Liver (tissue), 9 donors: Measurements from ENCODE around the gene LIMS1. TPM values are rescaled to one million over a fixed set of nuclear protein-coding genes. Genes with fewer than 3 reads are reported as not detected.

Source experiments
- DNase-seq: peaks from one replicate; pipeline ENCODE4 v3.0.0-alpha.2; 2017; ENCODE audit warnings: low spot score
- H3K27ac ChIP-seq, 2 donors: one replicate each; pipeline ENCODE4 v1.7.0; 2013; ENCODE audit warnings: inconsistent platforms in 2 of 2, low read length in 2 of 2, control low read depth in 1 of 2, low read depth in 1 of 2, mild to moderate bottlenecking in 1 of 2
- H3K27me3 ChIP-seq, 4 donors: one replicate each; pipeline versions ENCODE4 v1.6.1 to v1.7.0; 2013; ENCODE audit warnings: low read length in 3 of 4, inconsistent platforms in 1 of 4, mild to moderate bottlenecking in 1 of 4, moderate library complexity in 1 of 4; ENCODE audit not compliant: control insufficient read depth in 4 of 4, insufficient read depth in 4 of 4
- H3K36me3 ChIP-seq, 4 donors: one replicate each; pipeline versions ENCODE4 v1.6.1 to v1.7.0; 2013; ENCODE audit warnings: low read length in 3 of 4, mild to moderate bottlenecking in 3 of 4, low read depth in 1 of 4, moderate library complexity in 1 of 4; ENCODE audit not compliant: control insufficient read depth in 4 of 4, insufficient read depth in 3 of 4
- H3K4me1 ChIP-seq, 4 donors: one replicate each; pipeline versions ENCODE4 v1.6.1 to v1.7.0; 2013; ENCODE audit warnings: low read length in 3 of 4, mild to moderate bottlenecking in 3 of 4, moderate library complexity in 1 of 4; ENCODE audit not compliant: control insufficient read depth in 4 of 4, insufficient read depth in 4 of 4
- H3K4me3 ChIP-seq, 3 donors: one replicate each; pipeline versions ENCODE4 v1.6.1 to v1.7.0; 2013; ENCODE audit warnings: low read length in 3 of 3, control low read depth in 1 of 3, low read depth in 1 of 3, mild to moderate bottlenecking in 1 of 3
- H3K9ac ChIP-seq, 2 donors: one replicate each; pipeline ENCODE4 v1.7.0; 2013; ENCODE audit warnings: low read length in 2 of 2, mild to moderate bottlenecking in 2 of 2, moderate library complexity in 2 of 2, control low read depth in 1 of 2, low read depth in 1 of 2
- H3K9me3 ChIP-seq, 4 donors: one replicate each; pipeline versions ENCODE4 v1.6.1 to v1.7.0; 2013; ENCODE audit warnings: low read length in 3 of 4; ENCODE audit not compliant: control insufficient read depth in 4 of 4
- ATF3 ChIP-seq: IDR thresholded peaks from 2 replicates; pipeline ENCODE4 v1.6.1; 2016; ENCODE audit warnings: antibody characterized with exemption
- EGR1 ChIP-seq, 2 donors: IDR thresholded peaks; 2 replicates each; pipeline ENCODE4 v1.6.1; 2016 to 2018; ENCODE audit warnings: antibody characterized with exemption in 2 of 2, low read depth in 2 of 2
- FOXA1 ChIP-seq: IDR thresholded peaks from 2 replicates; pipeline ENCODE4 v1.6.1; 2016; ENCODE audit warnings: antibody characterized with exemption
- FOXA2 ChIP-seq: IDR thresholded peaks from 2 replicates; pipeline ENCODE4 v1.6.1; 2016; ENCODE audit warnings: antibody characterized with exemption
- GABPA ChIP-seq, 2 donors: IDR thresholded peaks in 1 of 2; conservative IDR thresholded peaks in 1 of 2; 2 replicates each; pipeline ENCODE4 v1.6.1; 2016; ENCODE audit warnings: antibody characterized with exemption in 2 of 2, mild to moderate bottlenecking in 1 of 2, moderate library complexity in 1 of 2
- HNF4A ChIP-seq, 2 donors: conservative IDR thresholded peaks; 2 replicates each; pipeline ENCODE4 v1.6.1; 2016; ENCODE audit warnings: antibody characterized with exemption in 2 of 2, mild to moderate bottlenecking in 2 of 2
- HNF4G ChIP-seq: IDR thresholded peaks from 2 replicates; pipeline ENCODE4 v1.6.1; 2016; ENCODE audit warnings: antibody characterized with exemption
- JUND ChIP-seq, 2 donors: IDR thresholded peaks; 2 replicates each; pipeline ENCODE4 v1.6.1; 2016; ENCODE audit warnings: antibody characterized with exemption in 2 of 2
- MAX ChIP-seq: IDR thresholded peaks from 2 replicates; pipeline ENCODE4 v1.6.1; 2016; ENCODE audit warnings: antibody characterized with exemption
- NR2F2 ChIP-seq: IDR thresholded peaks from 2 replicates; pipeline ENCODE4 v1.6.1; 2016; ENCODE audit warnings: antibody characterized with exemption
- RAD21 ChIP-seq, 2 donors: IDR thresholded peaks; 2 replicates each; pipeline ENCODE4 v1.6.1; 2016; ENCODE audit warnings: antibody characterized with exemption in 2 of 2, mild to moderate bottlenecking in 2 of 2
- REST ChIP-seq: IDR thresholded peaks from 2 replicates; pipeline ENCODE4 v1.6.1; 2016; ENCODE audit warnings: antibody characterized with exemption, mild to moderate bottlenecking
- RXRA ChIP-seq, 2 donors: IDR thresholded peaks; 2 replicates each; pipeline ENCODE4 v1.6.1; 2017 to 2018; ENCODE audit warnings: antibody characterized with exemption in 2 of 2, mild to moderate bottlenecking in 1 of 2
- SP1 ChIP-seq: IDR thresholded peaks from 2 replicates; pipeline ENCODE4 v1.6.1; 2018; ENCODE audit warnings: antibody characterized with exemption, mild to moderate bottlenecking
- TAF1 ChIP-seq: conservative IDR thresholded peaks from 2 replicates; pipeline ENCODE4 v1.6.1; 2016; ENCODE audit warnings: antibody characterized with exemption, mild to moderate bottlenecking
- ZBTB33 ChIP-seq: IDR thresholded peaks from 2 replicates; pipeline ENCODE4 v1.6.1; 2016; ENCODE audit warnings: antibody characterized with exemption
- WGBS: extraction: QIAGEN DNeasy Blood & Tissue Kit; methylation state at CpG from one replicate; pipeline ENCODE4 v1.1.7; 2013; 5-methylcytosine and 5-hydroxymethylcytosine counted together
- polyA plus RNA-seq, 2 donors: library from polyadenylated mRNA; stranded (reverse) in 1 of 2; unstranded in 1 of 2; fragments of 200-250 nt in 1 of 2; fragments of >200 nt in 1 of 2; fragmentation: Nextera tagmentation in 1 of 2; extraction: Ambion mirVana in 1 of 2; gene quantifications; one replicate each; pipeline versions ENCODE4 v1.2.1 to v1.2.3, GENCODE V29; 2013 to 2015
- total RNA-seq, 2 donors: library from RNA; depleted of rRNA; stranded (reverse); fragments of >200 nt; gene quantifications; one replicate each; pipeline ENCODE4 v1.2.3, GENCODE V29; 2014
- donor health status: healthy.
- donor health status: healthy.
- donor health status: healthy.
- donor health status: healthy.
- donor health status: healthy.

LIMS1 gene
- total and polyA plus RNA-seq, 4 donors, result 10.2 to 37.1 (median 22.1) TPM

- H3K4me3 ChIP-seq, result no peak overlapping the region
- H3K27me3 ChIP-seq, result no peaks in the 10 kb centered on the region
- no peaks in the 10 kb centered on the region for H3K9me3 ChIP-seq
- H3K4me1 ChIP-seq, result peaks cover 0 to 2% (median 0%) of the 10 kb centered on the region in 4 donors
- peaks cover 0 to 1% (median 0%) of the 10 kb centered on the region in 4 donors for H3K36me3 ChIP-seq
- no peak for DNase-seq
- no peak for TF ChIP-seq SP1
- 95% methylated on average over 8 of the region's 8 CpGs for WGBS
- H3K27ac ChIP-seq, result no peak overlapping the region
- H3K9ac ChIP-seq, result no peak overlapping the region
Measured at GRCh38 chr2:108614043-108614545, 79.8 kb downstream of the LIMS1 start.

- DNase-seq, result no peak
- TF ChIP-seq ZBTB33, result no peak
- no peak for TF ChIP-seq RAD21 (IDR thresholded peaks at IDR 0.05)
- no peak for TF ChIP-seq ATF3
- TF ChIP-seq FOXA2, result no peak
- no peak for TF ChIP-seq HNF4A (conservative IDR thresholded peaks at IDR 0.05)
- no peak for TF ChIP-seq TAF1
- TF ChIP-seq MAX, result no peak
- TF ChIP-seq RXRA (IDR thresholded peaks at IDR 0.05), result no peak
- no peak for TF ChIP-seq FOXA1
- Histone ChIP-seq H3K36me3 (peaks cover 0 to 1% (median 0%) of the 10 kb centered on the region in 4 donors), H3K27ac (no peak overlapping the region), H3K4me1 (peaks cover 0 to 2% (median 0%) of the 10 kb centered on the region in 4 donors), H3K9me3 (no peaks in the 10 kb centered on the region), H3K27me3 (no peaks in the 10 kb centered on the region), H3K9ac (no peak overlapping the region), H3K4me3 (no peak overlapping the region)
- 82% methylated on average over 4 of the region's 4 CpGs for WGBS
Measured at GRCh38 chr2:108614659-108615058, 80.4 kb downstream of the LIMS1 start.

- Histone ChIP-seq H3K4me3 (no peak overlapping the region), H3K9ac (no peak overlapping the region), H3K27ac (no peak overlapping the region), H3K36me3 (peaks cover 0 to 1% (median 0%) of the 10 kb centered on the region in 4 donors), H3K9me3 (no peaks in the 10 kb centered on the region), H3K4me1 (peaks cover 0 to 3% (median under 1%) of the 10 kb centered on the region in 4 donors), H3K27me3 (no peaks in the 10 kb centered on the region)
- WGBS, result 73% methylated on average over 2 of the region's 2 CpGs
- DNase-seq, result no peak
- TF ChIP-seq ZBTB33 (no peak), HNF4G (no peak), SP1 (no peak), EGR1 (IDR thresholded peaks at IDR 0.05; ENCODE audit: low read depth in 2 of 2) (no peak), GABPA (IDR thresholded peaks at IDR 0.05 in 1 of 2, conservative IDR thresholded peaks at IDR 0.05 in 1 of 2) (no peak), JUND (IDR thresholded peaks at IDR 0.05) (no peak), NR2F2 (no peak), REST (no peak), RXRA (IDR thresholded peaks at IDR 0.05) (no peak)
Measured at GRCh38 chr2:108615480-108616090, 81.3 kb downstream of the LIMS1 start.
